ENCODE results near the gene PRICKLE2. TPM values are rescaled to one million over a fixed set of nuclear protein-coding genes. Genes with fewer than 3 reads are reported as not detected.

PRICKLE2 gene
- total RNA-seq, 1 donor from 2014 or later: 84.4 TPM

DNA sequence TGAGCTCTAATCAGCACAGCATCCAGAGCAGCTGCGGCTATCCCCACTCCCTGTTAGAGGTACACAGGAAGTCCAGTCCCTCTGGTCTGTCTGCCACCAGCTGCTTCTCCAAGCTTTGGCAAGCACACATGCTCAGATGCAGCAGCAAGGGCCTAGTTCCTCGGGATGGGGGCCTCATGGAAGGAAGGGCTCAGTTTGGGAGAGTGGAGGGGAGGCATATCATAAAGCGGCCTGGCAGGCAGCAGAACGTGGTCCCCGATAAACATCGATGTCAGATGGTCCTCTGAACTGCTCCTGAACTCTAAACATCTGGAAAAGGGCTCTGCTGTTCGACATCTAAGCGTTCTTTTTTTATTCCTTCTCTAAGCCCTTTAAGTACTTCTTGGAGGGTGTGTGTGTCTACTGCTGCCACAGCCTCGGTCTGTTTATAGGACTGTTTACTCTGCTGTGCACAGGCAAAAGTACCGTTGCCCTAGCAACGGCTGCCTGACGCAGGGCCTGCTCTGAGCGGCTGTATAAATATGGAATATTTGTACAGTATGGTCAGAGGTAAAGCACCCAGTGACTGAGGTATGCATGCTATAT lies 74.6 kb downstream of the PRICKLE2 start:
- H3K27me3 Mint-ChIP-seq (ENCODE audit: low read depth, unreplicated experiment): no peaks in the 10 kb centered on the region
- Histone ChIP-seq H3K36me3 (ENCODE audit: insufficient read depth, low read length) (peaks cover 38% of the 10 kb centered on the region), H2AFZ (ENCODE audit: low read depth, low read length) (no peak overlapping the region), H3K9me3 (ENCODE audit: insufficient read depth, low read depth, low read length) (no peaks in the 10 kb centered on the region), H3K27me3 (ENCODE audit: insufficient read depth, low read length) (no peaks in the 10 kb centered on the region), H3K4me3 (ENCODE audit: insufficient read depth, low read depth, low read length) (no peak overlapping the region), H3K9ac (ENCODE audit: low read length) (peak overlapping the region; percentile 85), H3K27ac (ENCODE audit: low read depth, low read length) (peak overlapping the region; percentile 95), H3K4me2 (ENCODE audit: low read length) (peak overlapping the region; percentile 65), H4K20me1 (ENCODE audit: insufficient read depth, low read length) (peaks cover 3% of the 10 kb centered on the region), H3K79me2 (ENCODE audit: insufficient read depth, low read length) (peaks cover 21% of the 10 kb centered on the region), H3K4me1 (ENCODE audit: insufficient read depth, low read length) (peaks cover 33% of the 10 kb centered on the region)
- TF ChIP-seq EZH2 (IDR thresholded peaks at IDR 0.05; ENCODE audit: insufficient read depth, low read length) (no peak), CTCF (IDR thresholded peaks at IDR 0.05; ENCODE audit: insufficient read depth, low read depth, low read length) (no peak)
- DNase-seq (ENCODE audit: low read depth) (peak; percentile 88), FAIRE-seq (peak; percentile 34)
- peaks cover 8% of the 10 kb centered on the region for H3K4me1 Mint-ChIP-seq (ENCODE audit: low read depth, unreplicated experiment)
- no peaks in the 10 kb centered on the region for H3K9me3 Mint-ChIP-seq (ENCODE audit: unreplicated experiment)
- peaks cover 60% of the 10 kb centered on the region for H3K36me3 Mint-ChIP-seq (ENCODE audit: low read depth, unreplicated experiment)
- H3K27ac Mint-ChIP-seq (ENCODE audit: unreplicated experiment): peak overlapping the region; percentile 86
- no peak overlapping the region for H3K4me3 Mint-ChIP-seq (ENCODE audit: unreplicated experiment)

DNA sequence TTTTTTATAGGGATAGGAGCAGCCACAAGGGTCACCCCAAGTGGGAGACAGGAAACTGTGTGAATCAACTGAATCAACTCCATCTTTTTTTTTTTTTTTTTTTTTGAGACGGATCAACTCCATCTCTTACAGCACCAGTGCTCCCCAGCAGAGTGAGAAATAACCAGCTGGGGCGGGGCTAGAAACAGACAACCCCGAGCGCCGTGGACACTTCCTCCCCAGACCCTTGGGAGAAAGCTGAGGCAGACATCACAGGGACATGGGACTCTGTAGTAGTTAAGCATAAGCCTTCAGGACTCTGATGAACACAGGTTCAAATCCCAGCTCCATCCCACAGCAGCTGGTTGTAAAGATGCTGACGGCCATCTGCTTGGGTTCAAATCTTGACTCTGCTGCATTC lies 75.4 kb downstream of the PRICKLE2 start:
- Histone ChIP-seq H3K27ac (ENCODE audit: low read depth, low read length) (peak overlapping the region; percentile 95), H3K9ac (ENCODE audit: low read length) (peak overlapping the region; percentile 85), H3K4me3 (ENCODE audit: insufficient read depth, low read depth, low read length) (no peak overlapping the region), H3K4me1 (ENCODE audit: insufficient read depth, low read length) (peaks cover 33% of the 10 kb centered on the region), H3K27me3 (ENCODE audit: insufficient read depth, low read length) (no peaks in the 10 kb centered on the region), H3K4me2 (ENCODE audit: low read length) (no peak overlapping the region), H3K36me3 (ENCODE audit: insufficient read depth, low read length) (peaks cover 35% of the 10 kb centered on the region), H2AFZ (ENCODE audit: low read depth, low read length) (no peak overlapping the region), H3K9me3 (ENCODE audit: insufficient read depth, low read depth, low read length) (no peaks in the 10 kb centered on the region), H3K79me2 (ENCODE audit: insufficient read depth, low read length) (peaks cover 25% of the 10 kb centered on the region), H4K20me1 (ENCODE audit: insufficient read depth, low read length) (peaks cover 3% of the 10 kb centered on the region)
- no peak for TF ChIP-seq EZH2 (IDR thresholded peaks at IDR 0.05; ENCODE audit: insufficient read depth, low read length)
- TF ChIP-seq CTCF (IDR thresholded peaks at IDR 0.05; ENCODE audit: insufficient read depth, low read depth, low read length): no peak
- Mint-ChIP-seq H3K4me1 (ENCODE audit: low read depth, unreplicated experiment) (peaks cover 8% of the 10 kb centered on the region), H3K36me3 (ENCODE audit: low read depth, unreplicated experiment) (peaks cover 62% of the 10 kb centered on the region), H3K9me3 (ENCODE audit: unreplicated experiment) (no peaks in the 10 kb centered on the region), H3K27ac (ENCODE audit: unreplicated experiment) (no peak overlapping the region), H3K27me3 (ENCODE audit: low read depth, unreplicated experiment) (no peaks in the 10 kb centered on the region), H3K4me3 (ENCODE audit: unreplicated experiment) (no peak overlapping the region)
- DNase-seq (ENCODE audit: low read depth) (no peak), FAIRE-seq (no peak)

DNA sequence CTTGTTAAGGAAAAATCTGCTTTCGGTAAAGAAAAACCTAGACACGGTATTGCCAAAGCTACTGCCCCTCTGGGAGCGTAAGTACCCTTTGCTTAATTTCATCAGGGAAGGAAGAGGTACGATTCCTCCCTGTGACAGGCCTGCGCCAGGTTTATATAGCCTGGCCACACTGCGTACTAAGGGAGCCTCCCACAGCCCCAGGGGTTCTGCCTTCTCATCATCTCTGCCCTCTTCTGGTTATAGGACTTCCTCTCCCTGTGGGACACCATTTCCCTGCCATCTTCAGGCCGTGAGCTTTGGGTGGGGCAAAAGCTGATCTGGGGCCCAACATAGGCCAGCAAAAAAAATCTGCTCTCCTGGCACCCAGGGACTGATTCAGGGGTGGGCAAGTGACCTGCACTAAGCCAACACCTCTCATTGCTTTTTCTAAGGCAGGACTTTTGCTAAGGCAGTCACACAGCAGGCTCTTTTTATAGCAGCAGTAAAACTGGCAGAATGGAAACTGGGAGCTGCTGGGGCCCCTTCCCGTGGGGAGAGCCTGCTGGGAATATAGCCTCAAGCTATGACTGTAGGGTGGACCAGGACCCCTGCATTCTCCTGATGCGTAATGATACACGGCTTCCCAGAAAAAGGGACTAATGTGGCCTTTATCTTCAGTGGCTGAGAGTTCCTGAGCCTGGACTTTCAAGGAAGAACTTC lies 76.2 kb downstream of the PRICKLE2 start:
- H4K20me1 ChIP-seq (ENCODE audit: insufficient read depth, low read length): peaks cover 3% of the 10 kb centered on the region
- DNase-seq (ENCODE audit: low read depth) (no peak), FAIRE-seq (no peak)
- H3K4me1 Mint-ChIP-seq (ENCODE audit: low read depth, unreplicated experiment): peaks cover 10% of the 10 kb centered on the region
- no peak overlapping the region for H3K4me2 ChIP-seq (ENCODE audit: low read length)
- peaks cover 62% of the 10 kb centered on the region for H3K36me3 Mint-ChIP-seq (ENCODE audit: low read depth, unreplicated experiment)
- no peaks in the 10 kb centered on the region for H3K27me3 Mint-ChIP-seq (ENCODE audit: low read depth, unreplicated experiment)
- H3K4me3 Mint-ChIP-seq (ENCODE audit: unreplicated experiment): no peak overlapping the region
- H3K36me3 ChIP-seq (ENCODE audit: insufficient read depth, low read length): peaks cover 34% of the 10 kb centered on the region
- H3K4me3 ChIP-seq (ENCODE audit: insufficient read depth, low read depth, low read length): no peak overlapping the region
- peak overlapping the region; percentile 13 for H3K9ac ChIP-seq (ENCODE audit: low read length)
- peaks cover 32% of the 10 kb centered on the region for H3K79me2 ChIP-seq (ENCODE audit: insufficient read depth, low read length)
- H3K9me3 Mint-ChIP-seq (ENCODE audit: unreplicated experiment): no peaks in the 10 kb centered on the region
- H3K27me3 ChIP-seq (ENCODE audit: insufficient read depth, low read length): no peaks in the 10 kb centered on the region
- H3K27ac ChIP-seq (ENCODE audit: low read depth, low read length): peak overlapping the region; percentile 95
- H3K9me3 ChIP-seq (ENCODE audit: insufficient read depth, low read depth, low read length): no peaks in the 10 kb centered on the region
- peaks cover 40% of the 10 kb centered on the region for H3K4me1 ChIP-seq (ENCODE audit: insufficient read depth, low read length)
- no peak for TF ChIP-seq CTCF (IDR thresholded peaks at IDR 0.05; ENCODE audit: insufficient read depth, low read depth, low read length)
- TF ChIP-seq EZH2 (IDR thresholded peaks at IDR 0.05; ENCODE audit: insufficient read depth, low read length): no peak
- H2AFZ ChIP-seq (ENCODE audit: low read depth, low read length): no peak overlapping the region
- no peak overlapping the region for H3K27ac Mint-ChIP-seq (ENCODE audit: unreplicated experiment)
